Neural cell (in vitro differentiated cells): Measurements from ENCODE around the gene SLBP. TPM values are rescaled to one million over a fixed set of nuclear protein-coding genes. Genes with fewer than 3 reads are reported as not detected.

Experiments used
- H2AFZ ChIP-seq: fragments of 200-600, 300-800 bp; sonication (generic), shearing (Covaris generic); 2 replicates; pipeline ENCODE4 v1.6.0; 2014; ENCODE audit warnings: low read depth, mild to moderate bottlenecking, antibody characterized with exemption, low read length, moderate library complexity
- H3F3A ChIP-seq: fragments of 200-600 bp; shearing (Covaris generic); 2 replicates; pipeline ENCODE4 v1.6.1; 2016; ENCODE audit warnings: mild to moderate bottlenecking, moderate library complexity, mixed read lengths, antibody characterized with exemption, low read length; ENCODE audit not compliant: insufficient read depth, poor library complexity, severe bottlenecking
- H3K27ac ChIP-seq: fragments of 200-600, 300-800 bp; sonication (generic), shearing (Covaris generic); 2 replicates; pipeline ENCODE4 v1.5.1; 2014; ENCODE audit warnings: mild to moderate bottlenecking, low read length, moderate library complexity
- H3K27me3 ChIP-seq: fragments of 300-800, 200-600 bp; sonication (generic), shearing (Covaris generic); 2 replicates; pipeline ENCODE4 v1.6.0; 2014; ENCODE audit warnings: mild to moderate bottlenecking, low read depth, low read length, moderate library complexity; ENCODE audit not compliant: insufficient read depth
- H3K36me3 ChIP-seq: fragments of 300-800, 200-600 bp; sonication (generic), shearing (Covaris generic); 2 replicates; pipeline ENCODE4 v1.5.1; 2014; ENCODE audit warnings: mild to moderate bottlenecking, antibody characterized with exemption, low read length, moderate library complexity; ENCODE audit not compliant: insufficient read depth
- H3K4me2 ChIP-seq: fragments of 300-800, 200-600 bp; sonication (generic), shearing (Covaris generic); 2 replicates; pipeline ENCODE4 v1.6.0; 2014; ENCODE audit warnings: mild to moderate bottlenecking, low read length
- H3K4me3 ChIP-seq: fragments of 300-800, 200-600 bp; sonication (generic), shearing (Covaris generic); 2 replicates; pipeline ENCODE4 v1.5.1; 2014; ENCODE audit warnings: mild to moderate bottlenecking, low read length, moderate library complexity
- H3K79me2 ChIP-seq: fragments of 200-600 bp; shearing (Covaris generic); replicated peaks from 2 replicates; pipeline ENCODE4 v1.6.0; 2014; ENCODE audit warnings: mild to moderate bottlenecking, low read length, moderate library complexity; ENCODE audit not compliant: insufficient read depth
- H3K9ac ChIP-seq: fragments of 300-800, 200-600 bp; sonication (generic), shearing (Covaris generic); 2 replicates; pipeline ENCODE4 v1.6.1; 2016; ENCODE audit warnings: mild to moderate bottlenecking, low read length, mixed read lengths
- H3K9me2 ChIP-seq: fragments of 200-600 bp; shearing (Covaris generic); 2 replicates; pipeline ENCODE4 v1.6.1; 2016; ENCODE audit warnings: mild to moderate bottlenecking, low read length, mixed read lengths; ENCODE audit not compliant: insufficient read depth
- H3K9me3 ChIP-seq: fragments of 200-600, 300-800 bp; sonication (generic), shearing (Covaris generic); 2 replicates; pipeline ENCODE4 v1.6.1; 2016; ENCODE audit warnings: mild to moderate bottlenecking, mixed run types, low read length, moderate library complexity, mixed read lengths
- H4K20me1 ChIP-seq: fragments of 200-600 bp; shearing (Covaris generic); 2 replicates; pipeline ENCODE4 v1.6.1; 2016; ENCODE audit warnings: mild to moderate bottlenecking, mixed run types; ENCODE audit not compliant: insufficient read depth
- EP300 ChIP-seq: fragments of 450-650 bp; conservative IDR thresholded peaks from 2 replicates; pipeline ENCODE4 v1.6.1; 2014; ENCODE audit warnings: antibody characterized with exemption, mild to moderate bottlenecking, moderate library complexity; ENCODE audit not compliant: poor library complexity, severe bottlenecking
- EZH2 ChIP-seq: fragments of 200-600, 300-800 bp; shearing (Covaris generic), sonication (generic); IDR thresholded peaks from 2 replicates; pipeline ENCODE4 v1.6.1; 2014; ENCODE audit warnings: antibody characterized with exemption, low read length, borderline replicate concordance, mild to moderate bottlenecking; ENCODE audit not compliant: insufficient read depth, poor library complexity, severe bottlenecking
- MXI1 ChIP-seq: fragments of 450-650 bp; conservative IDR thresholded peaks from 2 replicates; pipeline ENCODE4 v1.6.1; 2014; ENCODE audit warnings: antibody characterized with exemption, mild to moderate bottlenecking; ENCODE audit not compliant: poor library complexity, severe bottlenecking
- POLR2AphosphoS5 ChIP-seq: IDR thresholded peaks from 2 replicates; pipeline ENCODE4 v1.6.1; 2012
- RAD21 ChIP-seq: fragments of 450-650 bp; conservative IDR thresholded peaks from 2 replicates; pipeline ENCODE4 v1.6.1; 2014; ENCODE audit warnings: antibody characterized with exemption, mild to moderate bottlenecking, moderate library complexity
- SMC3 ChIP-seq: fragments of 450-650 bp; conservative IDR thresholded peaks from 2 replicates; pipeline ENCODE4 v1.6.1; 2014; ENCODE audit warnings: antibody characterized with exemption, mild to moderate bottlenecking, moderate library complexity; ENCODE audit not compliant: poor library complexity
- TAF1 ChIP-seq: IDR thresholded peaks from 2 replicates; pipeline ENCODE4 v1.6.1; 2012; ENCODE audit warnings: low read depth
- polyA plus RNA-seq: library from polyadenylated mRNA; depleted of rRNA; stranded (reverse); fragments of >200 nt; gene quantifications from 2 replicates; pipeline ENCODE4 v1.2.3, GENCODE V29; 2014
- TF ChIP-seq, protein P1 (sequence below): fragments of 450-650 bp; IDR thresholded peaks from 2 replicates; pipeline ENCODE4 v1.5.1; 2014; ENCODE audit warnings: antibody characterized with exemption, mild to moderate bottlenecking, moderate library complexity; ENCODE audit not compliant: poor library complexity, severe bottlenecking
- TF ChIP-seq, protein P2 (sequence below): IDR thresholded peaks from 2 replicates; pipeline ENCODE4 v1.6.1; 2012; ENCODE audit warnings: borderline replicate concordance

SLBP gene
- polyA plus RNA-seq, 1 donor from 2014 or later: 111 TPM

DNA sequence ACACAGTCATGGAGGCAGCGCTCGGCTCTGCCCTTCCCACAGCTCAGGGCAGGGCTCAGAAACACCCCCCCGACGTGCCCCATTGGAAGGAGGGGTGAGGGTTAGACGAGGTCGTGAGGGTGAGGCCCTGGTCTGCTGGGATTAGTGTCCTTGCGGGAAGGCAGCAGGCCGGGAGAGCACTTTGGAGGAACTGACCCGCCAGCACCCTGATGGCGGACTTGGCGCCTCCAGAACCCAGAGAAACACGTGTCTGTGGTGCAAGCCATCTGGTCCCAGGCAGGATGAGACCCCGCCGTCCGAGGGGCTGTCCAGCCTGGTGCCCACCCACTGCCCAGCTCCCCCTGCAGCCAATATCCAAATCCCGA, 35.5 kb upstream of the SLBP start:
- no peaks in the 10 kb centered on the region for H3K36me3 ChIP-seq
- no peaks in the 10 kb centered on the region for H3K27me3 ChIP-seq
- TF ChIP-seq SMC3: no peak
- TF ChIP-seq EP300: no peak
- TF ChIP-seq POLR2AphosphoS5: no peak
- no peak overlapping the region for H3K9ac ChIP-seq
- H3K4me3 ChIP-seq: no peak overlapping the region
- no peak overlapping the region for H3K4me2 ChIP-seq
- no peak overlapping the region for H3K27ac ChIP-seq
- H3F3A ChIP-seq: no peaks in the 10 kb centered on the region
- no peaks in the 10 kb centered on the region for H3K9me3 ChIP-seq
- no peaks in the 10 kb centered on the region for H3K79me2 ChIP-seq
- no peak overlapping the region for H2AFZ ChIP-seq
- H3K9me2 ChIP-seq: no peaks in the 10 kb centered on the region
- H4K20me1 ChIP-seq: no peaks in the 10 kb centered on the region

DNA sequence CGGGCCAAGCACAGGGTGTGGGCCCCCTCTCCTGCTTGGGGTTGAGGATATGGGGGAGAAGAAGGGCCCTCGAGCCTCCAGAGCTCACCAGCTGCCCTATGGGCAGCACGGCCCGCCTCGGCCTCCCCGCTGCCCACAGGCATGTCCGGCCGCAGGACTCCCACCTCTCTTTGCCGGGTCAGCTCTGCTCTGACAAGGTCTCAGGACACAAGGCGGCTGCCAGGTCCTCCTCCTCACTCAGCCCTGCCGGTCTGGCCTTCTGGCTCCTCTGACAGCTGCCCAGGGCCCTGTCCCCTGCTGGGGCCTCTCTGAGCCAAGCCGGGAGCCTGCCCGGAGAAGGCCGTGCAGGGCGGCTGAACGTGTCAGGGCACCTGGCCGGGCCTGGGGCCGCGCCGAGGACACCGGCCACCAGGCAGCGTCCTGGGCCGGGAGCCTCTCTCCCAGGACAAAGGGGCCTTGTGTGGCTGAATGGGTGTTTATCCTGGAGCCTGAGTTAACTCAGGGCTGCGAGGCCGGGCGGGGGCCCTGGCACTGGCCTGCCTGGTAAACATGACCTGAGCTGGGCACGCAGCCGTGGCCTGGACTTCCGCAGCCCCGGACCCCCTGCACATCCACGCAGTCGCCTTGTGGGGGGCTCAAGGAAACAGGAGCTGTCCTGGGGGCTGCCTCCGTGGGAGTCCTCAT, 34.9 kb upstream of the SLBP start:
- no peak overlapping the region for H3K4me3 ChIP-seq
- H3K4me2 ChIP-seq: no peak overlapping the region
- H4K20me1 ChIP-seq: no peaks in the 10 kb centered on the region
- no peak overlapping the region for H2AFZ ChIP-seq
- H3K27me3 ChIP-seq: no peaks in the 10 kb centered on the region
- H3K36me3 ChIP-seq: no peaks in the 10 kb centered on the region
- no peaks in the 10 kb centered on the region for H3K9me3 ChIP-seq
- H3F3A ChIP-seq: no peaks in the 10 kb centered on the region
- H3K9me2 ChIP-seq: no peaks in the 10 kb centered on the region
- TF ChIP-seq MXI1: no peak
- no peak for TF ChIP-seq POLR2AphosphoS5
- TF ChIP-seq EP300: no peak
- no peak for TF ChIP-seq TAF1
- H3K79me2 ChIP-seq: no peaks in the 10 kb centered on the region
- H3K9ac ChIP-seq: no peak overlapping the region
- H3K27ac ChIP-seq: no peak overlapping the region

DNA sequence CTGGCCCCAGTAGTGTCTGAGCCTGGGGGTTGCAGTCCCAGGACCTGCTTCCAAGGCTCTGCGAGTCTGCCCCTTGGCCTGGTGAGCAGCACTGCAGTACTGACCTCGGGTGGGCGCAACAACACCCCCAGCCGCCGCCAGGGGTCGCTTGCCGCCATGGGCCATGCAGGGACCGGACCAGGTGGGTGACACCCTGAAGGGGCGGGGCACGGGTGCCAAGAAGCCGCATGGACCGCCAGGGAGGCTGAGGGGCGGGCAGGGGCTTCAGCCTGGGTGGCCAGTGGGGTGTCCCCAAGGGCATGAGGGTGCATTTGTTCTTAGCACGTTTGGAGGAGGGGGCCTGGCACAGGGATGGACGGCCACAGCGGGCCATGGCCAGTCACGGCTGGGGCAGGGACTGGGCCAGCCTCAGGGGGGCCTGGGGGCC, 34.2 kb upstream of the SLBP start:
- Histone ChIP-seq H3K4me3 (no peak overlapping the region), H3K36me3 (no peaks in the 10 kb centered on the region), H2AFZ (no peak overlapping the region), H3K27me3 (no peaks in the 10 kb centered on the region), H4K20me1 (no peaks in the 10 kb centered on the region), H3K27ac (no peak overlapping the region), H3K79me2 (no peaks in the 10 kb centered on the region), H3K9me2 (no peaks in the 10 kb centered on the region), H3K9me3 (no peaks in the 10 kb centered on the region), H3K4me2 (no peak overlapping the region), H3F3A (no peaks in the 10 kb centered on the region), H3K9ac (no peak overlapping the region)
- TF ChIP-seq SMC3: peak; percentile 77
- no peak for TF ChIP-seq MXI1
- peak; percentile 66 for TF ChIP-seq RAD21
- TF ChIP-seq, protein P1, sequence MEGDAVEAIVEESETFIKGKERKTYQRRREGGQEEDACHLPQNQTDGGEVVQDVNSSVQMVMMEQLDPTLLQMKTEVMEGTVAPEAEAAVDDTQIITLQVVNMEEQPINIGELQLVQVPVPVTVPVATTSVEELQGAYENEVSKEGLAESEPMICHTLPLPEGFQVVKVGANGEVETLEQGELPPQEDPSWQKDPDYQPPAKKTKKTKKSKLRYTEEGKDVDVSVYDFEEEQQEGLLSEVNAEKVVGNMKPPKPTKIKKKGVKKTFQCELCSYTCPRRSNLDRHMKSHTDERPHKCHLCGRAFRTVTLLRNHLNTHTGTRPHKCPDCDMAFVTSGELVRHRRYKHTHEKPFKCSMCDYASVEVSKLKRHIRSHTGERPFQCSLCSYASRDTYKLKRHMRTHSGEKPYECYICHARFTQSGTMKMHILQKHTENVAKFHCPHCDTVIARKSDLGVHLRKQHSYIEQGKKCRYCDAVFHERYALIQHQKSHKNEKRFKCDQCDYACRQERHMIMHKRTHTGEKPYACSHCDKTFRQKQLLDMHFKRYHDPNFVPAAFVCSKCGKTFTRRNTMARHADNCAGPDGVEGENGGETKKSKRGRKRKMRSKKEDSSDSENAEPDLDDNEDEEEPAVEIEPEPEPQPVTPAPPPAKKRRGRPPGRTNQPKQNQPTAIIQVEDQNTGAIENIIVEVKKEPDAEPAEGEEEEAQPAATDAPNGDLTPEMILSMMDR: peak; percentile 77

DNA sequence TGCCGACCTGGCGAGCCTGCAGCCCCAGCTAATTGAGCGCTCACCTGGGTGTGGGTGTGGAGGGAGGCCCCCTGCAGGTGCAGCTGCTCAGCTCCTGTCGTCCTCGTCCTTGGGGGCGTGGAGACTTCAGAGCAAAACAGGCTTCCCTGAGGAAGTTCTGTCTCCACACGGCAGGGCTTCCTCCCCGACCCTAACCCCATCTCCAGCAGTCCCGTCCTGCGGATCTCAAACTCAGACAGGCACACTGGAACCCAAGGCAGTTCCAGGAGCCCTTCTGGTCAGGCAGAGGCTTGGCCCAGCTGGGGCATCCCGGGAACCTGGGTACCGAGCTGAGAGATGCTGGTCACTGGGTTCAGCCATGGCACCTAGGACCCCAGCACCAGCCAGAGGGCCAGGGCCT, 33.6 kb upstream of the SLBP start:
- Histone ChIP-seq H3K4me2 (no peak overlapping the region), H3K27ac (no peak overlapping the region), H3K9me3 (no peaks in the 10 kb centered on the region), H3K9me2 (no peaks in the 10 kb centered on the region), H2AFZ (no peak overlapping the region), H3F3A (no peaks in the 10 kb centered on the region), H3K27me3 (no peaks in the 10 kb centered on the region), H3K4me3 (no peak overlapping the region), H4K20me1 (no peaks in the 10 kb centered on the region), H3K36me3 (no peaks in the 10 kb centered on the region), H3K79me2 (no peaks in the 10 kb centered on the region), H3K9ac (no peak overlapping the region)
- TF ChIP-seq, protein P1: no peak
- no peak for TF ChIP-seq RAD21
- TF ChIP-seq TAF1: no peak
- TF ChIP-seq POLR2AphosphoS5: no peak
- no peak for TF ChIP-seq EP300
- no peak for TF ChIP-seq MXI1
- TF ChIP-seq SMC3: no peak
- no peak for TF ChIP-seq EZH2
- TF ChIP-seq, protein P2, sequence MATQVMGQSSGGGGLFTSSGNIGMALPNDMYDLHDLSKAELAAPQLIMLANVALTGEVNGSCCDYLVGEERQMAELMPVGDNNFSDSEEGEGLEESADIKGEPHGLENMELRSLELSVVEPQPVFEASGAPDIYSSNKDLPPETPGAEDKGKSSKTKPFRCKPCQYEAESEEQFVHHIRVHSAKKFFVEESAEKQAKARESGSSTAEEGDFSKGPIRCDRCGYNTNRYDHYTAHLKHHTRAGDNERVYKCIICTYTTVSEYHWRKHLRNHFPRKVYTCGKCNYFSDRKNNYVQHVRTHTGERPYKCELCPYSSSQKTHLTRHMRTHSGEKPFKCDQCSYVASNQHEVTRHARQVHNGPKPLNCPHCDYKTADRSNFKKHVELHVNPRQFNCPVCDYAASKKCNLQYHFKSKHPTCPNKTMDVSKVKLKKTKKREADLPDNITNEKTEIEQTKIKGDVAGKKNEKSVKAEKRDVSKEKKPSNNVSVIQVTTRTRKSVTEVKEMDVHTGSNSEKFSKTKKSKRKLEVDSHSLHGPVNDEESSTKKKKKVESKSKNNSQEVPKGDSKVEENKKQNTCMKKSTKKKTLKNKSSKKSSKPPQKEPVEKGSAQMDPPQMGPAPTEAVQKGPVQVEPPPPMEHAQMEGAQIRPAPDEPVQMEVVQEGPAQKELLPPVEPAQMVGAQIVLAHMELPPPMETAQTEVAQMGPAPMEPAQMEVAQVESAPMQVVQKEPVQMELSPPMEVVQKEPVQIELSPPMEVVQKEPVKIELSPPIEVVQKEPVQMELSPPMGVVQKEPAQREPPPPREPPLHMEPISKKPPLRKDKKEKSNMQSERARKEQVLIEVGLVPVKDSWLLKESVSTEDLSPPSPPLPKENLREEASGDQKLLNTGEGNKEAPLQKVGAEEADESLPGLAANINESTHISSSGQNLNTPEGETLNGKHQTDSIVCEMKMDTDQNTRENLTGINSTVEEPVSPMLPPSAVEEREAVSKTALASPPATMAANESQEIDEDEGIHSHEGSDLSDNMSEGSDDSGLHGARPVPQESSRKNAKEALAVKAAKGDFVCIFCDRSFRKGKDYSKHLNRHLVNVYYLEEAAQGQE: no peak
